Measurements from ENCODE around the gene SLC43A1.

SLC43A1 gene

GRCh38 chr11:57516061-57516443 is 550 bp upstream of the SLC43A1 start:
- TF ChIP-seq CTCF (conservative IDR thresholded peaks at IDR 0.05; ENCODE audit: control insufficient read depth, insufficient read depth, low read depth, low read length): no peak
- no peak for DNase-seq (ENCODE audit: low read depth)
- peak overlapping the region; percentile 84 for H3K4me3 ChIP-seq (ENCODE audit: control insufficient read depth, low read depth, low read length)

GRCh38 chr11:57514538-57515331 is 767 bp downstream of the SLC43A1 start:
- no peak for TF ChIP-seq CTCF (conservative IDR thresholded peaks at IDR 0.05; ENCODE audit: control insufficient read depth, insufficient read depth, low read depth, low read length)
- H3K4me3 ChIP-seq (ENCODE audit: control insufficient read depth, low read depth, low read length): peak overlapping the region; percentile 84
- DNase-seq (ENCODE audit: low read depth): peak; percentile 27

- peak; percentile 35 for DNase-seq (ENCODE audit: low read depth)
- peak overlapping the region; percentile 84 for H3K4me3 ChIP-seq (ENCODE audit: control insufficient read depth, low read depth, low read length)
- no peak for TF ChIP-seq CTCF (conservative IDR thresholded peaks at IDR 0.05; ENCODE audit: control insufficient read depth, insufficient read depth, low read depth, low read length)
Observed at GRCh38 chr11:57513911-57514537, 1.5 kb downstream of the SLC43A1 start.

- no peak for TF ChIP-seq CTCF (conservative IDR thresholded peaks at IDR 0.05; ENCODE audit: control insufficient read depth, insufficient read depth, low read depth, low read length)
- DNase-seq (ENCODE audit: low read depth): no peak
- no peak overlapping the region for H3K4me3 ChIP-seq (ENCODE audit: control insufficient read depth, low read depth, low read length)
Observed at GRCh38 chr11:57513452-57513795, 2.1 kb downstream of the SLC43A1 start.

DNA sequence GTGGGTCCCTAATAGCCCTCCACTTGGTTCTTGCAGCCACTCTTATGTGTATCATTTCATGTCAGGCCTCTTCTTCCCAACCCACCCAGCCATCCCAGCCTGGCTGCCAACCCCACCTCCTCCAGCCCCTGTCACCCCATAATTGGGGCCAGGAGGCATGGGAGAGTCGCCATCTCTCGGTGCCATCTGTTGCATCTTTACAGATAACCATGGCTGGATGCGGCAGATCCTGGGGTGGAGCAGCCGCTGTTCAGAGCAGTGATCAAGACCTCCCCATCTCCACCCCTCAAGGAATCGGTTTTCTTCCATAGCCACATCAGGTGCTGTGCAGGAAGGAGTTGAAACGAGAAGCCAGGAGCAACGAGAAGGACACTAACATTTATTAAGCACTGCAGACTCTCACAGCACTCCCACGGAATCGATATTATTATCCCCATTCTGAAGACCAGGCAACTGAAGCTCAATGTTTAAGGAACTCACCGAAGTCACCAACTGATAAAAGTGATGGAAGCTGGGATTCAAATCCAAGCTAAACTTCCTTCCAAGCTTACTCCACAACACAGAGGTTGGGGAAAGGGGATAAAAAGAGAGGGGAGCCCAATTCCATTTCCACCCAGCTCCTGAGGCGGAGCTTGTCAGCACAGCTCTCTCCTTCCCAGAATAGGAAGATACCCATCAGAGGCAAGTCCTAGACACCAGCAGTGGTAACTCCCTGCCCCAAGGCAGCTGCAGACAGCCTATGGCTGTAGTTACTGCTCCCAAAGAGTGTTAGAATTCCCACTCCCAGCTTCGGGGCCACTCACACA is 2.7 kb downstream of the SLC43A1 start:
- no peak for DNase-seq (ENCODE audit: low read depth)
- no peak for TF ChIP-seq CTCF (conservative IDR thresholded peaks at IDR 0.05; ENCODE audit: control insufficient read depth, insufficient read depth, low read depth, low read length)
- H3K4me3 ChIP-seq (ENCODE audit: control insufficient read depth, low read depth, low read length): no peak overlapping the region

- no peak for DNase-seq (ENCODE audit: low read depth)
- no peak for TF ChIP-seq CTCF (conservative IDR thresholded peaks at IDR 0.05; ENCODE audit: control insufficient read depth, insufficient read depth, low read depth, low read length)
- H3K4me3 ChIP-seq (ENCODE audit: control insufficient read depth, low read depth, low read length): no peak overlapping the region
Observed at GRCh38 chr11:57511741-57512430, 3.6 kb downstream of the SLC43A1 start.
